HG02642 (cell line): ENCODE measurements around the gene C2orf49.

Experiments used
- ATAC-seq: cut with Tn5 transposase; IDR thresholded peaks from one replicate; pipeline ENCODE4 v1.9.1; 2021; ENCODE audit warnings: mild to moderate bottlenecking; ENCODE audit not compliant: unreplicated experiment, poor library complexity

Gene C2orf49

DNA sequence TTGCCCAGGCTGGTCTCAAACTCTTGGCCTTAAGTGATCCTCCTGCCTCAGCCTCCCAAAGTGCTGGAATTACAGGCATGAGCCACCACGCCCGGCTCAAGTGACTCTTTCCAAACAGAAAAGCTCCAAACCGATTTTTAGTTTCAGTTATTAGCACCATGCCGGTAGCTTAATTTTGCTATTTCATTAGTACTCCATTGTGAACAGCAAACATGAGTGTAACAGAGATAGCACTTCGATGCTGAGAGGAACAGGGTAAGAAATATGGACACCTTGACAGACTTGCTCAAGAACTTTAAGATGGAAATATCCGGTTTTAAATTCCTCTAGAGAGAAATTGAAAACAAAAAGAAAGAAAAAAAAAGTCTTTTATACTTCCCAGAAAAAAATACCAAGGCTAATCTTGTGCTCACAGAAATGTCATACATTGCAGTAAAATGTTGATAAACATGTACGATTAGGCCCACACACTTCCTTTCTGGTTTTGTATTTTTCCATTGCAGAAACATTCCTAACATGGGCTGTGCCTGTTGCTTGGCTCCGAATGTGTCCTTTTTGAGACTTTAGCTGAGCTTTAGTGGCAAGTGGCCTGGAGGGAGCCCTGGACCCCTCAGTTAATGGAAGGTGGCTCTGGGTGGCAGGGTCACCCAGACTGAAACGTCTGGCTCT is 43.2 kb downstream of the C2orf49 start:
- no peak for ATAC-seq

GRCh38 chr2:105381101-105381668 is 43.8 kb downstream of the C2orf49 start:
- ATAC-seq = no peak

GRCh38 chr2:105382177-105382576 is 44.8 kb downstream of the C2orf49 start:
- no peak for ATAC-seq

DNA sequence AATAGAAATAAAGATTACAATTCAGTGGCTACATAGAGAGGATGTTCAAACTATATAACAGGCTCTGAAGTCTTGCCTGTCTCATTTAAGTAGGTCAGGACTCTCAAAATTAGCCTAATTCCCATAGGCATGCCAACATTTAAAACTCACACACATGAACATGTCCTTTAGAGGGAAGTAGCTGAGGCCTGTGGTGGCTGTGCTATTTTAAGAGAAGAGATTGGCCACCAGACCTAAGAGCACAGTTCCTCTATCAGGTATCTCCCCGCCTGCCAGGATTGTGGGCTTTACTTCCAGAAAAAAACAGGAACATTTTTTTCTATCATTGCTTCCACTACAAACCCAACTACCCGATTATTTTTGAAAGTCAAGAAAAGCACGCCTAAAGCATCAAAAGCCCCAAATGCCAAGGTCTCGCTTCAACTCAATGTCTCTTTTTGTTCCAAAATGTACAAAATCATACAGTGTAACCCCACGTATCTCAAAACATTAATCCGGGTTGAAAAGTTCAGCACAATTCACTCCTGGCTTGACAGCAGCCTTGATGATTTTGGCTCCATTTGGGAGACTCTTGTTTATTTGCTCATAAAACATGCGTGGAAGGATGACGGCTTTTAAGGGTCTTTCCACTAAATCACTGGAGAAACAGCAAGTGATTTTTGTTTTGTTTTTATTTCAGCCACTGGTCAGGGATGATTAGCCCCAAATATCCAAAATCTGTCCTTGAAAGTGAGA is 46.3 kb downstream of the C2orf49 start:
- no peak for ATAC-seq

- ATAC-seq = no peak
These were observed 46.9 kb downstream of the C2orf49 start for GRCh38 chr2:105384216-105384615.

- ATAC-seq = no peak
These were observed 47.5 kb downstream of the C2orf49 start for GRCh38 chr2:105384861-105385260.

DNA sequence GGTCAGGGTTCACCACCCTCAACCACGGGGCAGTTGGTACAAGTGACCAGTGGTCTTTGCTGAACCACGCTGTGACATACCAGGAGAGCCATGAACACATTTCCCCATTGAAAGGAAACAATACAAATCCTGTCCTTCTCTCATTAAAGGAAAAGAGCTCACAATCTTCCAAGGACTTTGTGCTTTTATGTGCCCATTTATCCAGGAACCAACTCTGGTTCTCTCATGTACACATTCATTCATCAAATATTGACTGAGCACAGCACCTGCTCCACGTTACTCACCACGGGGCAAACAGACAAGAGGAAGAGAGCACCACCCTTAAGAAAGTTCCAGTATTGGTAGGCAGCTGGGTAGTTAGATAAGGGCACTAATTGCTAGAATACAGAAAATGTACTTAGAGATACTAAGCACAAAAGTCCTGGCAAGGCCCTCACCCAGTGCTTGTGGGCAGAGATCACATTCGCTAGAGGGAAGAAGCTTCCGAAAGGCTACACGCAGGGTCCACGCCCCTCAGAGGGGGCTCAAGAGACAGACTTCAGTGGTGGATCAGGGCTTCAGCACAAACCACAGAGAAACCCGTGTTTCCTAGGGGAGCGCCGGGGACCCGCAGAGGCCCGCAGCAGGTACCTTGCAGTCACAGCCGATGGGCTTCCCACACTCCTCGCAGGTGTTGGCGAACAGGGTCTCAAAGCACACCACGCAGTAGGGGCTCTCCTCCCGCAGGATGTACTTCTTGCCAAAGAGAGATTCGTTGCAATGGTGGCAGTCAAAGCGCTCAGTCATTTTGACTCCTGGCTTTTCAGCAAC is 48.6 kb downstream of the C2orf49 start:
- ATAC-seq = no peak

GRCh38 chr2:105387225-105387624 is 49.9 kb downstream of the C2orf49 start:
- ATAC-seq = no peak

DNA sequence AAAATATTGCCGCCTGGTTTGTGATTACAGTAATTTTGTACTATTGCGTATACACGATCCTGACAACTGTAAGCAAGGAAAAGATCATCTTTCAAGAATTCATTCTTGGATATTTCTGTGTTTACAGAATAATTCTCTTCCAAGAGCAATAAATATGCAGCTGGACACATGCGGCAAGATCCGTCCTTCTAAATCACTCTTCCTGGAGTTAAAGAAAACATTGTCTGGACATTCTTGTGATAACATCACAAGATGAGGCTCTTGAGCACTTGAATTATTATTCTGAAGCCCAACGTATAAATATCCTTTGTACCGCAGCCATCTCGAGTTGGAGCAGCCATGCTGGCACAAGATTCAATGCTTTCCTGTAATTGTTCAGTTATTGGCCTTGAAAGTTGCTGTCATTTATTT is 51.6 kb downstream of the C2orf49 start:
- ATAC-seq = no peak

DNA sequence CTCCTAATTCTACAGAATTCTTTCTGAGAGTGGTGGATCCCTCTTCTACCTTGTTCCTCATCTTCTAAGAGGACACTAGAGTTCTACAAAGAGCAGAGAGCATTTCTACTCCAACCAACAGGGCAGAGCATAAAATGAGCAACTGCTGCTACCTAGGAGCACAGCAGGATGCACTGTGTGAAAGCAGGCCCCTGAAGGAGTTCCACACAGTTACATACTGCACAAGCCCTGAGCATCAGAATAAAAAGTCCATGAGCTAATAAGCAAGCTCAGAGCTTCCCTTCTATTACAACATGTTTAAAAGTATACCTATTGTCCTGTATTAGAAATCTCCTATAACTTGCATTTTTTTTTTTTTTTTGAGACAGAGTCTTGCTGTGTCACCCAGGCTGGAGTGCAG is 53.1 kb downstream of the C2orf49 start:
- ATAC-seq = no peak

- ATAC-seq = no peak
These were observed 53.8 kb downstream of the C2orf49 start for GRCh38 chr2:105391058-105391627.

DNA sequence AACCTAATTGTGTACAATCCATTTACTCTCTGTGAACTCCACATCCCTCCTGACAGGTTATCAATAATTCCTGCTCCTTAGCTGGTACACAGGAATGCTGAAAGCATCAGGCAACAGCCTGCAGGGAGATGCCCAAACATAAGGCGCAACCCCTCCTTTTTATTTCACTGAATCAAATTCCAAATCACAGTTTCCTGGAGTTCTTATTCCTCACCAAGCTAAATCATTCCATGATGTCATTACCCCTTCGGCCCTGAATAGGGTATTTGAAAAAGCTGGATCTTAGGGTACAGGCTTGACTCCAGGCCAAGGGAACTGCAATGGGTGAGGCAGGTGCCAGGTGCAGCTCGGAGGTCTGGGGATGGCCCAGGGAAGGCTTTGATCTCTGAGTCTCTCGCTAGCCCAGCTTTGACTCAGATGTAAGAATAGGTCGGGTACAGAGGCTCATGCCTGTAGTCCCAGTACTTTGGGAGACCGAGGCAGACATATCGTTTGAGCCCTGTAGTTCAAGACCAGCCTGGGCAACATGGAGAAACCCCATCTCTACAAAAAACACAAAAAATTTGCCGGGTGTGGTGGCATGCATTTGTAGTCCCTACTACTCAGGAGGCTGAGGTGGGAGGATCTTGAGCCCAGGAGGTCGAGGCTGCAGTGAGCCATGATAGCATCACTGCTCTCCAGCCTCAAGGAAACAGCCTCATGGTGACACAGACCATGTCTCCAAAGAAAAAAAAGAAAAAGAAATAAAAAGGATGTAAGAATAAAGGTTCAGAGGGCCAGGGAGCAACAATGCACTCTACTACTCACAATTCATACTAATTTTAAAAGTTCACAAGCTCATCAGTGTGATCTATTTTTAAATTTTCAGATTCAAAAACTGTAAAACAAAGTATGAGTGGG is 54.7 kb downstream of the C2orf49 start:
- no peak for ATAC-seq

- ATAC-seq = no peak
These were observed 56.2 kb downstream of the C2orf49 start for GRCh38 chr2:105393373-105394055.

- no peak for ATAC-seq
These were observed 57.7 kb downstream of the C2orf49 start for GRCh38 chr2:105394951-105395611.

DNA sequence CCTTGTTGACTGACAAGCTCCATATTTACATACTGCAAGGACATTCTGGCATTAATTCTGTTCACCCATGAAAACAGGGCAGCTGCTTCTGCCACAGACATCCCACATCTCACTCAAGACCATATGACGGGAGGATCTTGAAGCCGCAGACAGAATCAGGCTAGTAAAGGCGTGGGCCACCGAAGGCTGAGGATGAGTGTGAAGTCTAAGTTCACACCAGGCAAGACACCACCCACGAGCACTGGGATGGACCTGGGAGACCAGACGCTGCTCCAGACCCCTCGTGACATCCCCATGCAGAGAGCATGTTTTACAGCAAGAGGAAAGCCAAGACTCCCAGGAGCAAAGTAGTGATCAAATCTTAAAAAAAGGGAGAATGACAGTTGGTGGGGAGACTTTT is 58.4 kb downstream of the C2orf49 start:
- no peak for ATAC-seq

DNA sequence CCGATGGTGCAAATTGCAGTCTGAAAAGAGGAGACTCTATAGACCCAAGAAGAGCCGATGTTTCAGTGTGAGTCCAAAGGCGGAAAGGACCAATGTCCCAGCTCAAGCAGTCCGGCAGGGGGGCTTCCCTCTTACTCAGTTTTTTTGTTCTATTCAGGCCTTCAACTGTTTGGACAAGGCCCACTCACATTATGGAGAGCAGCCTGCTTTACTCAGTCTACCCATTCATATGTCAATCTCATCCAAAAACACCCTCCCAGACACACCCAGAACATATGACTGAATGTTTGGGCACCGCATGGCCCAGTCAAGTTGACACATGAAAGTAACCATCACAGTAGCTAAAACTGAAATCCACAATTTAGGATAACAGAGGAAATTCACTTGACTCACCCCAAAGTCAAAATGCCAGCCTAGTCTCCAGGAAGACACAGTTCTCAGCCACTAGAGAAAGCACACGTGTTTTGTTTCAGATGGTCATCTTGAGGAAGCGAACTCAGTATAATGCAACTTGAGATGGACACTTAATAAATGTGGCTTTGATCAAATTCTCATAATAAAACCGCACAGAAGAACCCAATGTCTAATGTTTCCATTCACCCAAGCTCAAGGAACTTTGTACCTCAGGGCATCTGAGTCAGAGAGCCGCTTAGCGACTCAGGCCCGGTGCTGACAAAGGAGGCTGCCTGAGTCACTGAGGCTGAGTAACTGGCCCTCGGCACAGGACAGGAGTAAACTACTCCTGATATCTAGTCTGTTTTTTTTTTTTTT is 59.1 kb downstream of the C2orf49 start:
- no peak for ATAC-seq

DNA sequence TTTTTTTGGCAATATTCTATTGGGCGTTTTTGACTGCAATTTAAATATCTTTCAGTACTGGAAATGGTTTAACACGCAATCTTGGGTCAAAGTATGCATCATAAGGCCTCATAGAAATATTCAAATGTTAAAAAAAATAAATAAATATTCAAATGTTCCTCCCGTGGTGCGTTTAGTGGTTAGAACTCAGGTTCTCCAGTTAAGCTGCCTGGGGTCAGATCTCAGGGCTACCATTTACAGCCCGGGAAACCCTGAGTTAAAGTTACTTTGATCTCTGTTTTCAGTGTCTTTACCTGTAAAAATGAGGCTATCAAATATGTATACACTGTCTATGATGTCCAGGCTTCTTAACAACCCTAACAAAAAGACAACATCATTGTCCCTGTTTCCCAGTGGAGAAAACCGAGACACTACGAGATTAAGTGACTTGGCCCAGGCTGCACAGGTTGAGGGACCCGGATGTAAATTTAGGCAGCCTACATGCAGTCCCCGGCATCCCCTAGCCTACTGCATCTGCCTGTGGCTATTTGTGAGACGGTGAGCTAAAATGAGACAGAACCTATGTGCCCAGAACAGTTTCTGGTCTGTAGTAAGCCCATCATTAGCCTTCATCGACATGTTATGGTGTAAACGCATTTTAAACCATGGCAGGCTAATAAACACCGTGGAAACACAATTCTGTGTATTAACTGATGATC is 59.8 kb downstream of the C2orf49 start:
- no peak for ATAC-seq
